IMR-90 (cell line): ENCODE data around the gene NR2C1. TPM values are rescaled to one million over a fixed set of nuclear protein-coding genes. Genes with fewer than 3 reads are reported as not detected.

Experiments
- ATAC-seq: fragments of 200-7000 bp; cut with Tn5 transposase; 2 replicates; pipeline ENCODE4 v1.9.1; 2020; ENCODE audit warnings: low read depth, mild to moderate bottlenecking, moderate library complexity
- BruUV-seq: library from RNA; stranded (reverse); fragments of 400-500 nt; replicated peaks from 2 replicates; lab custom pipeline; 2021; lab: Mats Ljungman, UMichigan
- CTCF ChIA-PET: fragments of 300-600 bp; formaldehyde crosslinking; extraction: SDS; loops from one replicate; lab custom pipeline; 2021; ENCODE audit warnings: antibody characterized with exemption; lab: Yijun Ruan, JAX
- POLR2A ChIA-PET: fragments of 300-600 bp; sonication (Branson Sonifier 250); formaldehyde crosslinking; loops from one replicate; lab custom pipeline; 2022; ENCODE audit warnings: antibody characterized with exemption; ENCODE audit not compliant: unreplicated experiment; lab: Charles Lee
- DNase-seq: peaks from one replicate; pipeline ENCODE4 v3.0.0; 2013
- H2AFZ ChIP-seq: replicated peaks from 2 replicates; pipeline ENCODE3; 2013; ENCODE audit warnings: low read length, mild to moderate bottlenecking; ENCODE audit not compliant: poor library complexity
- H2AK5ac ChIP-seq: 2 replicates; pipeline ENCODE4 v1.6.1; 2013; ENCODE audit warnings: low read depth, low read length, inconsistent platforms
- H2AK9ac ChIP-seq: replicated peaks from 2 replicates; pipeline ENCODE3; 2013; ENCODE audit warnings: mild to moderate bottlenecking, low read depth, low read length, moderate library complexity; ENCODE audit not compliant: poor library complexity
- H2BK120ac ChIP-seq: 2 replicates; pipeline ENCODE4 v1.6.1; 2013; ENCODE audit warnings: low read depth, low read length, inconsistent platforms
- H2BK15ac ChIP-seq: 3 replicates; pipeline ENCODE4 v1.6.1; 2013; ENCODE audit warnings: low read depth, low read length, inconsistent platforms
- H2BK20ac ChIP-seq: 2 replicates; pipeline ENCODE4 v1.6.1; 2013; ENCODE audit warnings: low read depth, mild to moderate bottlenecking, inconsistent platforms, low read length, moderate library complexity
- H2BK5ac ChIP-seq: 2 replicates; pipeline ENCODE4 v1.6.1; 2013; ENCODE audit warnings: mild to moderate bottlenecking, low read depth, low read length, inconsistent platforms; ENCODE audit not compliant: poor library complexity, severe bottlenecking
- H3K14ac ChIP-seq: replicated peaks from 2 replicates; pipeline ENCODE4 v1.6.1; 2013; ENCODE audit warnings: low read depth, low read length, inconsistent platforms
- H3K18ac ChIP-seq: 2 replicates; pipeline ENCODE4 v1.6.1; 2013; ENCODE audit warnings: low read depth, low read length, control low read depth
- H3K23ac ChIP-seq: 2 replicates; pipeline ENCODE4 v1.6.1; 2013; ENCODE audit warnings: low read depth, low read length, inconsistent platforms
- H3K27ac ChIP-seq: 2 replicates; pipeline ENCODE4 v1.5.1; 2013; ENCODE audit warnings: mild to moderate bottlenecking, control low read depth, low read length; ENCODE audit not compliant: insufficient read depth
- H3K27me3 ChIP-seq: 2 replicates; pipeline ENCODE4 v1.6.1; 2013; ENCODE audit warnings: low read length; ENCODE audit not compliant: control insufficient read depth, insufficient read depth
- H3K36me3 ChIP-seq: 2 replicates; pipeline ENCODE4 v1.6.1; 2013; ENCODE audit warnings: low read length, mixed read lengths; ENCODE audit not compliant: control insufficient read depth, insufficient read depth
- H3K4ac ChIP-seq: 2 replicates; pipeline ENCODE4 v1.6.1; 2013; ENCODE audit warnings: low read depth, low read length, inconsistent platforms
- H3K4me1 ChIP-seq: 2 replicates; pipeline ENCODE4 v1.6.1; 2013; ENCODE audit warnings: low read length, mixed read lengths; ENCODE audit not compliant: control insufficient read depth, insufficient read depth
- H3K4me2 ChIP-seq: 2 replicates; pipeline ENCODE4 v1.6.1; 2013; ENCODE audit warnings: low read depth, mild to moderate bottlenecking, control low read depth, low read length, moderate library complexity
- H3K4me3 ChIP-seq: 2 replicates; pipeline ENCODE4 v1.5.1; 2013; ENCODE audit warnings: low read depth, mild to moderate bottlenecking, control low read depth, low read length, moderate library complexity; ENCODE audit not compliant: insufficient read depth
- H3K56ac ChIP-seq: 2 replicates; pipeline ENCODE4 v1.6.1; 2013; ENCODE audit warnings: low read length, inconsistent platforms; ENCODE audit not compliant: insufficient read depth; ENCODE audit errors: extremely low read depth
- H3K79me1 ChIP-seq, 2 experiments: 2 replicates each; pipeline ENCODE4 v1.6.1; 2013; ENCODE audit warnings: low read length in 2 of 2, inconsistent platforms in 1 of 2, low read depth in 1 of 2
- H3K9ac ChIP-seq: 2 replicates; pipeline ENCODE4 v1.6.1; 2013; ENCODE audit warnings: low read depth, low read length, control low read depth
- H3K9me1 ChIP-seq: 2 replicates; pipeline ENCODE4 v1.6.1; 2013; ENCODE audit warnings: low read length, inconsistent platforms; ENCODE audit not compliant: insufficient read depth
- H3K9me3 ChIP-seq: 2 replicates; pipeline ENCODE4 v1.6.1; 2013; ENCODE audit warnings: low read length; ENCODE audit not compliant: control insufficient read depth, insufficient read depth
- H4K20me1 ChIP-seq: 2 replicates; pipeline ENCODE4 v1.6.1; 2013; ENCODE audit warnings: low read length, inconsistent platforms; ENCODE audit not compliant: insufficient read depth
- H4K5ac ChIP-seq: 2 replicates; pipeline ENCODE4 v1.6.1; 2013; ENCODE audit warnings: mild to moderate bottlenecking, low read depth, low read length, control low read depth
- H4K8ac ChIP-seq, 2 experiments: 2 replicates each; pipeline ENCODE4 v1.6.1; 2013; ENCODE audit warnings: low read depth in 2 of 2, low read length in 2 of 2, control low read depth in 1 of 2, inconsistent platforms in 1 of 2
- H4K91ac ChIP-seq: 2 replicates; pipeline ENCODE4 v1.6.1; 2013; ENCODE audit warnings: low read depth, low read length, inconsistent platforms; ENCODE audit not compliant: insufficient read depth
- CEBPB ChIP-seq: IDR thresholded peaks from 2 replicates; pipeline ENCODE4 v1.6.1; 2012; ENCODE audit warnings: low read depth, low read length, improper control_type of control experiment
- MXI1 ChIP-seq: IDR thresholded peaks from 2 replicates; pipeline ENCODE4 v1.6.1; 2012; ENCODE audit warnings: low read depth, mild to moderate bottlenecking, low read length, moderate library complexity, borderline replicate concordance
- RCOR1 ChIP-seq: IDR thresholded peaks from 2 replicates; pipeline ENCODE4 v1.6.1; 2012; ENCODE audit warnings: mild to moderate bottlenecking, low read length, improper control_type of control experiment; ENCODE audit not compliant: insufficient replicate concordance
- WGBS, 2 experiments: methylation state at CpG; one replicate each; pipeline versions ENCODE4 v1.1.5 to v1.1.7; 2013; ENCODE audit warnings: missing lambda C conversion rate in 2 of 2; ENCODE audit not compliant: insufficient read length in 1 of 2; ENCODE audit errors: extremely low coverage in 2 of 2; 5-methylcytosine and 5-hydroxymethylcytosine counted together
- dilution Hi-C: fragments of 300-500 bp; cut with HindIII; formaldehyde crosslinking; loops from one replicate; pipeline ENCODE4 v1.14.3; 2018; ENCODE audit warnings: low sequenced_read_pairs; ENCODE audit not compliant: unreplicated experiment
- in situ Hi-C: fragments of 300-500 bp; cut with MboI; formaldehyde crosslinking; loops from 3 replicates; pipeline ENCODE4 v1.14.3; 2019; ENCODE audit warnings: low sequenced_read_pairs, inconsistent platforms, mixed read lengths
- intact Hi-C: fragments of 100-400 bp; cut with micrococcal nuclease; formaldehyde crosslinking; loops from 2 replicates; pipeline ENCODE4 v1.10.0; 2022
- polyA plus RNA-seq, 3 experiments: library from polyadenylated mRNA; depleted of rRNA; stranded (reverse); fragments of >200 nt; gene quantifications; 2 replicates each; pipeline ENCODE4 v1.2.3, GENCODE V29; 2012; ENCODE audit warnings: low replicate concordance in 1 of 3
- total RNA-seq: library from RNA; depleted of rRNA; stranded (reverse); fragments of >200 nt; gene quantifications from 2 replicates; pipeline ENCODE4 v1.2.3, GENCODE V29; 2012
- TF ChIP-seq, protein P1 (sequence below): fragments of 150-350 bp; IDR thresholded peaks from 2 replicates; pipeline ENCODE4 v1.6.1; 2016; ENCODE audit warnings: low read depth, mild to moderate bottlenecking, low read length, moderate library complexity, borderline replicate concordance

Gene NR2C1
- total and polyA plus RNA-seq, 2 of the 4 experiments (the other 2 are of a cell fraction), result 12.7 to 14.1 TPM

GRCh38 chr12:95107362-95107761 lies 33.9 kb upstream of the NR2C1 start:
- TF ChIP-seq CEBPB (0 out of 2 replicates have a peak, but pooled peaks have one; percentile 9), RCOR1 (no peak), MXI1 (no peak)
- TF ChIP-seq, protein P1, sequence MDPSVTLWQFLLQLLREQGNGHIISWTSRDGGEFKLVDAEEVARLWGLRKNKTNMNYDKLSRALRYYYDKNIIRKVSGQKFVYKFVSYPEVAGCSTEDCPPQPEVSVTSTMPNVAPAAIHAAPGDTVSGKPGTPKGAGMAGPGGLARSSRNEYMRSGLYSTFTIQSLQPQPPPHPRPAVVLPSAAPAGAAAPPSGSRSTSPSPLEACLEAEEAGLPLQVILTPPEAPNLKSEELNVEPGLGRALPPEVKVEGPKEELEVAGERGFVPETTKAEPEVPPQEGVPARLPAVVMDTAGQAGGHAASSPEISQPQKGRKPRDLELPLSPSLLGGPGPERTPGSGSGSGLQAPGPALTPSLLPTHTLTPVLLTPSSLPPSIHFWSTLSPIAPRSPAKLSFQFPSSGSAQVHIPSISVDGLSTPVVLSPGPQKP, result no peak
- 40 to 100% methylated on average over 1 of the region's 7 CpGs for WGBS, 2 experiments

More at GRCh38 chr12:95107362-95107761, 33.9 kb upstream of the NR2C1 start:
- Histone ChIP-seq H3K56ac (no peak overlapping the region), H3K9me3 (no peaks in the 10 kb centered on the region), H2AFZ (no peak overlapping the region), H3K9ac (no peak overlapping the region), H3K4me1 (peaks cover 2% of the 10 kb centered on the region; the same call in 1 of the 2 replicates), H4K5ac (no peak overlapping the region), H4K8ac (no peak overlapping the region), H3K18ac (no peak overlapping the region), H4K20me1 (no peaks in the 10 kb centered on the region), H2AK9ac (no peak overlapping the region), H4K91ac (no peak overlapping the region), H3K4ac (no peak overlapping the region), H3K79me1 (no peaks in the 10 kb centered on the region; a peak in 1 of 4 replicates), H3K9me1 (peaks cover 7% of the 10 kb centered on the region; the same call in 1 of the 2 replicates), H3K27ac (no peak overlapping the region), H3K4me3 (no peak overlapping the region), H3K27me3 (no peaks in the 10 kb centered on the region), H2BK5ac (no peak overlapping the region), H3K4me2 (no peak overlapping the region), H2AK5ac (no peak overlapping the region), H3K36me3 (peaks cover 20% of the 10 kb centered on the region), H3K23ac (no peak overlapping the region), H3K14ac (no peak overlapping the region), H2BK120ac (no peak overlapping the region), H2BK20ac (no peak overlapping the region), H2BK15ac (no peak overlapping the region)
- in situ Hi-C loops, result no loop called here
- ChIA-PET CTCF (no interaction called here), POLR2A (interaction anchor here (0.6 kb wide), 1 partner anchor 21 kb away, joined by 9 read pairs; no protein-coding TSS in a partner anchor)
- no TSS peak for BruUV-seq
- ATAC-seq (no peak), DNase-seq (no peak)
- dilution Hi-C loops, result no loop called here
- intact Hi-C loops, result no loop called here
